Glomerular visceral epithelial cell (primary cell): Measurements from ENCODE around the gene DGKA.
"Not testable (repeated sequence)": the region's sequence is repeated elsewhere in the genome, so short reads cannot be mapped to it uniquely, and the experiment has no call there.

Source experiments
- DNase-seq: peaks from one replicate; pipeline ENCODE4 v3.0.0-alpha.2; 2016; ENCODE audit errors: extremely low spot score

Gene DGKA

GRCh38 chr12:55930771-55931316, at the start of gene DGKA:
TSS of gene DGKA (plus strand) at chr12:55931162. CDS start at chr12:55936504, 5,342 bp downstream.
- peak; percentile 44 for DNase-seq

GRCh38 chr12:55885113-55885512, 45.8 kb upstream of the DGKA start:
- DNase-seq: no peak

- no peak for DNase-seq
Observed at GRCh38 chr12:55891310-55891709, 39.7 kb upstream of the DGKA start.

- DNase-seq: no peak
Observed at GRCh38 chr12:55893723-55894122, 37.2 kb upstream of the DGKA start.

GRCh38 chr12:55899082-55899481, 31.9 kb upstream of the DGKA start:
- no peak for DNase-seq

GRCh38 chr12:55901881-55902490, 29.0 kb upstream of the DGKA start:
- no peak for DNase-seq

GRCh38 chr12:55906056-55906455, 24.9 kb upstream of the DGKA start:
- no peak for DNase-seq

- no peak for DNase-seq
Observed at GRCh38 chr12:55908726-55909512, 22.0 kb upstream of the DGKA start.

GRCh38 chr12:55909513-55909884, 21.5 kb upstream of the DGKA start:
- DNase-seq: no peak

- DNase-seq: no peak
Observed at GRCh38 chr12:55912908-55913307, 18.1 kb upstream of the DGKA start.

GRCh38 chr12:55915482-55915859, 15.5 kb upstream of the DGKA start:
- DNase-seq: no peak

- DNase-seq: peak; percentile 45
Observed at GRCh38 chr12:55919032-55919431, 11.9 kb upstream of the DGKA start.

GRCh38 chr12:55922126-55922525, 8.8 kb upstream of the DGKA start:
- no peak for DNase-seq

- DNase-seq: not testable (repeated sequence)
Observed at GRCh38 chr12:55923648-55924047, 7.3 kb upstream of the DGKA start.

GRCh38 chr12:55925371-55925770, 5.6 kb upstream of the DGKA start:
- no peak for DNase-seq

GRCh38 chr12:55925870-55926737, 4.9 kb upstream of the DGKA start:
- peak; percentile 2 for DNase-seq

- peak; percentile 92 for DNase-seq
Observed at GRCh38 chr12:55926738-55927587, 4.0 kb upstream of the DGKA start.

GRCh38 chr12:55927588-55928502, 3.1 kb upstream of the DGKA start, which contains the start of gene PYM1:
TSS of gene PYM1 (minus strand) at chr12:55927894. CDS start at chr12:55927761, 133 bp downstream.
- DNase-seq: peak; percentile 63

- no peak for DNase-seq
Observed at GRCh38 chr12:55929306-55929791, 1.6 kb upstream of the DGKA start.

- no peak for DNase-seq
Observed at GRCh38 chr12:55931317-55931779, 386 bp downstream of the DGKA start.
